Measurements from ENCODE around the gene GNB5. TPM values are rescaled to one million over a fixed set of nuclear protein-coding genes. Genes with fewer than 3 reads are reported as not detected.

The GNB5 gene
- total and polyA plus RNA-seq, 8 donors = 12.2 to 28.2 (median 15.8) TPM

- Histone ChIP-seq H3K36me3 (no peaks in the 10 kb centered on the region), H3K27ac (no peak overlapping the region), H3K27me3 (no peaks in the 10 kb centered on the region), H3K9me3 (no peaks in the 10 kb centered on the region), H3K4me1 (peaks cover 0 to 4% (median 0%) of the 10 kb centered on the region in 3 donors), H3K4me3 (no peak overlapping the region)
- peak in 1 of 4 donors; percentile 12 for ATAC-seq
- intact Hi-C loops (cut with DNase I) = no loop called here
- TF ChIP-seq, protein P1, sequence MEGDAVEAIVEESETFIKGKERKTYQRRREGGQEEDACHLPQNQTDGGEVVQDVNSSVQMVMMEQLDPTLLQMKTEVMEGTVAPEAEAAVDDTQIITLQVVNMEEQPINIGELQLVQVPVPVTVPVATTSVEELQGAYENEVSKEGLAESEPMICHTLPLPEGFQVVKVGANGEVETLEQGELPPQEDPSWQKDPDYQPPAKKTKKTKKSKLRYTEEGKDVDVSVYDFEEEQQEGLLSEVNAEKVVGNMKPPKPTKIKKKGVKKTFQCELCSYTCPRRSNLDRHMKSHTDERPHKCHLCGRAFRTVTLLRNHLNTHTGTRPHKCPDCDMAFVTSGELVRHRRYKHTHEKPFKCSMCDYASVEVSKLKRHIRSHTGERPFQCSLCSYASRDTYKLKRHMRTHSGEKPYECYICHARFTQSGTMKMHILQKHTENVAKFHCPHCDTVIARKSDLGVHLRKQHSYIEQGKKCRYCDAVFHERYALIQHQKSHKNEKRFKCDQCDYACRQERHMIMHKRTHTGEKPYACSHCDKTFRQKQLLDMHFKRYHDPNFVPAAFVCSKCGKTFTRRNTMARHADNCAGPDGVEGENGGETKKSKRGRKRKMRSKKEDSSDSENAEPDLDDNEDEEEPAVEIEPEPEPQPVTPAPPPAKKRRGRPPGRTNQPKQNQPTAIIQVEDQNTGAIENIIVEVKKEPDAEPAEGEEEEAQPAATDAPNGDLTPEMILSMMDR (IDR thresholded peaks at IDR 0.05) = no peak
- 89 to 94% methylated on average over 5 of the region's 5 CpGs for WGBS, 2 donors
- no peak for DNase-seq
- FAIRE-seq = no peak
Measured at GRCh38 chr15:52082197-52083036, 108.8 kb downstream of the GNB5 start.

GRCh38 chr15:52080706-52081392 is 110.3 kb downstream of the GNB5 start:
- no peak for DNase-seq
- ATAC-seq = no peak
- 90 to 91% methylated on average over 9 of the region's 9 CpGs for WGBS, 2 donors
- no peaks in the 10 kb centered on the region for H3K9me3 ChIP-seq
- no peak overlapping the region for H3K4me3 ChIP-seq
- TF ChIP-seq, protein P1 (IDR thresholded peaks at IDR 0.05) = no peak
- no peaks in the 10 kb centered on the region for H3K27me3 ChIP-seq
- no peak overlapping the region for H3K27ac ChIP-seq
- H3K4me1 ChIP-seq = peaks cover 0 to 4% (median 0%) of the 10 kb centered on the region in 3 donors
- FAIRE-seq = no peak
- H3K36me3 ChIP-seq = no peaks in the 10 kb centered on the region
- intact Hi-C loops (cut with DNase I) = no loop called here

GRCh38 chr15:52080031-52080430 is 111.2 kb downstream of the GNB5 start:
- TF ChIP-seq, protein P1 (IDR thresholded peaks at IDR 0.05) = no peak
- Histone ChIP-seq H3K4me3 (no peak overlapping the region), H3K36me3 (no peaks in the 10 kb centered on the region), H3K27ac (no peak overlapping the region), H3K4me1 (peaks cover 0 to 4% (median 0%) of the 10 kb centered on the region in 3 donors), H3K27me3 (no peaks in the 10 kb centered on the region), H3K9me3 (no peaks in the 10 kb centered on the region)
- intact Hi-C loops (cut with DNase I) = no loop called here
- no peak for DNase-seq
- peak in 3 of 4 donors; percentile 20 to 45 (median 21) for ATAC-seq
- no peak for FAIRE-seq
- 64 to 66% methylated on average over 5 of the region's 5 CpGs for WGBS, 2 donors

GRCh38 chr15:52078876-52079700 is 112.1 kb downstream of the GNB5 start:
- no peak overlapping the region for H3K27ac ChIP-seq
- ATAC-seq = peak; percentile 85 to 92 (median 89)
- intact Hi-C loops (cut with DNase I) = no loop called here
- 33 to 34% methylated on average over 13 of the region's 13 CpGs for WGBS, 2 donors
- TF ChIP-seq, protein P1 (IDR thresholded peaks at IDR 0.05) = peak; percentile 47 to 74 (median 64)
- peak; percentile 66 to 95 (median 81) for DNase-seq
- H3K4me1 ChIP-seq = peaks cover 0 to 4% (median 0%) of the 10 kb centered on the region in 3 donors
- FAIRE-seq = no peak
- no peaks in the 10 kb centered on the region for H3K27me3 ChIP-seq
- H3K4me3 ChIP-seq = no peak overlapping the region
- no peaks in the 10 kb centered on the region for H3K9me3 ChIP-seq
- no peaks in the 10 kb centered on the region for H3K36me3 ChIP-seq

Data from pancreas (tissue), 10 donors.